ENCODE results near the gene LDLRAD3. TPM values are rescaled to one million over a fixed set of nuclear protein-coding genes. Genes with fewer than 3 reads are reported as not detected.

LDLRAD3 gene
- total RNA-seq, 1 experiment from 2014 or later: 3.3 TPM

GRCh38 chr11:36073411-36074203, 129.7 kb downstream of the LDLRAD3 start:
- DNase-seq (ENCODE audit: low spot score): no peak

GRCh38 chr11:36074941-36075431, 131.1 kb downstream of the LDLRAD3 start:
- no peak for DNase-seq (ENCODE audit: low spot score)

GRCh38 chr11:36077368-36077767, 133.5 kb downstream of the LDLRAD3 start:
- DNase-seq (ENCODE audit: low spot score): no peak

GRCh38 chr11:36077886-36078685, 134.2 kb downstream of the LDLRAD3 start:
- DNase-seq (ENCODE audit: low spot score): no peak

- DNase-seq (ENCODE audit: low spot score): no peak
Observed at GRCh38 chr11:36078686-36079055, 134.8 kb downstream of the LDLRAD3 start.

GRCh38 chr11:36079878-36080675, 136.2 kb downstream of the LDLRAD3 start:
- no peak for DNase-seq (ENCODE audit: low spot score)

- DNase-seq (ENCODE audit: low spot score): no peak
Observed at GRCh38 chr11:36081274-36081945, 137.5 kb downstream of the LDLRAD3 start.

GRCh38 chr11:36086366-36086765, 142.5 kb downstream of the LDLRAD3 start:
- no peak for DNase-seq (ENCODE audit: low spot score)

- no peak for DNase-seq (ENCODE audit: low spot score)
Observed at GRCh38 chr11:36088266-36088972, 144.6 kb downstream of the LDLRAD3 start.

- no peak for DNase-seq (ENCODE audit: low spot score)
Observed at GRCh38 chr11:36089920-36090319, 146.1 kb downstream of the LDLRAD3 start.

- no peak for DNase-seq (ENCODE audit: low spot score)
Observed at GRCh38 chr11:36090356-36091109, 146.7 kb downstream of the LDLRAD3 start.

- no peak for DNase-seq (ENCODE audit: low spot score)
Observed at GRCh38 chr11:36091256-36091811, 147.5 kb downstream of the LDLRAD3 start.

- DNase-seq (ENCODE audit: low spot score): no peak
Observed at GRCh38 chr11:36092314-36093030, 148.6 kb downstream of the LDLRAD3 start.

GRCh38 chr11:36093548-36093947, 149.7 kb downstream of the LDLRAD3 start:
- DNase-seq (ENCODE audit: low spot score): no peak

- DNase-seq (ENCODE audit: low spot score): no peak
Observed at GRCh38 chr11:36094164-36094563, 150.3 kb downstream of the LDLRAD3 start.

GRCh38 chr11:36095716-36096115, 151.9 kb downstream of the LDLRAD3 start:
- DNase-seq (ENCODE audit: low spot score): no peak

- DNase-seq (ENCODE audit: low spot score): no peak
Observed at GRCh38 chr11:36097219-36097650, 153.4 kb downstream of the LDLRAD3 start.

- DNase-seq (ENCODE audit: low spot score): no peak
Observed at GRCh38 chr11:36098087-36098486, 154.2 kb downstream of the LDLRAD3 start.

GRCh38 chr11:36098853-36099375, 155.1 kb downstream of the LDLRAD3 start:
- no peak for DNase-seq (ENCODE audit: low spot score)
